IPS-20b (cell line): Measurements from ENCODE around the gene RAB3A.

ENCODE experiments used
- H3K27ac ChIP-seq: one replicate; pipeline ENCODE4 v1.5.1; 2013; ENCODE audit warnings: low read length
- H3K27me3 ChIP-seq: 2 replicates; pipeline ENCODE4 v1.6.1; 2013; ENCODE audit warnings: mild to moderate bottlenecking, low read length, inconsistent platforms; ENCODE audit not compliant: insufficient read depth
- H3K36me3 ChIP-seq: 2 replicates; pipeline ENCODE4 v1.6.1; 2013; ENCODE audit warnings: low read depth, mild to moderate bottlenecking, inconsistent platforms, low read length, moderate library complexity; ENCODE audit not compliant: insufficient read depth
- H3K4me1 ChIP-seq: 2 replicates; pipeline ENCODE4 v1.6.1; 2013; ENCODE audit warnings: mild to moderate bottlenecking, control low read depth, inconsistent platforms, low read length, moderate library complexity; ENCODE audit not compliant: insufficient read depth
- H3K4me3 ChIP-seq: 2 replicates; pipeline ENCODE4 v1.5.1; 2013; ENCODE audit warnings: mild to moderate bottlenecking, low read length, inconsistent platforms
- H3K9ac ChIP-seq: 2 replicates; pipeline ENCODE4 v1.6.1; 2013; ENCODE audit warnings: low read depth, mild to moderate bottlenecking, inconsistent platforms, low read length, moderate library complexity
- H3K9me3 ChIP-seq: 2 replicates; pipeline ENCODE4 v1.6.1; 2013; ENCODE audit warnings: mild to moderate bottlenecking, low read depth, low read length, inconsistent platforms; ENCODE audit not compliant: insufficient read depth

Gene RAB3A

GRCh38 chr19:18203863-18204393 lies at the start of gene RAB3A:
RAB3A (minus strand) TSS chr19:18204042; CDS start chr19:18202740, 1,302 bp downstream.
- Histone ChIP-seq H3K27ac (peak within 1 kb of the TSS; percentile 90), H3K9ac (peak within 1 kb of the TSS; percentile 89; the same call in 1 of the 2 replicates), H3K4me1 (peaks cover 7% of the 10 kb centered on the region; the same call in 1 of the 2 replicates), H3K27me3 (peaks cover 6% of the 10 kb centered on the region), H3K36me3 (peaks cover 16% of the 10 kb centered on the region; the same call in 1 of the 2 replicates), H3K4me3 (peak within 1 kb of the TSS; percentile 86), H3K9me3 (no peaks in the 10 kb centered on the region)

- Histone ChIP-seq H3K4me1 (no peaks in the 10 kb centered on the region; the same call in 1 of the 2 replicates), H3K27me3 (peaks cover 31% of the 10 kb centered on the region), H3K9ac (no peak overlapping the region), H3K4me3 (no peak overlapping the region), H3K9me3 (no peaks in the 10 kb centered on the region), H3K36me3 (no peaks in the 10 kb centered on the region), H3K27ac (no peak overlapping the region)
These were observed 49.3 kb upstream of the RAB3A start for GRCh38 chr19:18253130-18253529.

DNA sequence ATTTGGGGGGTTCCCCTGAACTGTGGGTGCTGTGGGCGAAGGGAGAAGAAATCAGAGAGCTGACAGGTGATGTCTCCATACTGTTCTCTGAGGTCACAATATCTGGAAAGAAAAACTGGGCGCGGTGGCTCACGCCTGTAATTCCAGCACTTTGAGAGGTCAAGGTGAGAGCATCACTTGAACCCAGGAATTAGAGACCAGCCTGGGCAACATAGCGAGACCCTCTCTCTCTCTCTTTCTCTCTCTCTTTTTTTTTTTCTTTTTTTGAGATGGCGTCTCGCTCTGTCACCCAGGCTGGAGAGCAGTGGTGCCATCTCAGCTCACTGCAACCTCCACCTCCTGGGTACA lies 48.5 kb upstream of the RAB3A start:
- H3K27me3 ChIP-seq = peaks cover 31% of the 10 kb centered on the region
- no peak overlapping the region for H3K27ac ChIP-seq
- no peak overlapping the region for H3K4me3 ChIP-seq

GRCh38 chr19:18251587-18252369 lies 47.9 kb upstream of the RAB3A start:
- H3K27ac ChIP-seq = no peak overlapping the region

More for the DNA sequence above, 48.5 kb upstream of the RAB3A start:
- Histone ChIP-seq H3K36me3 (no peaks in the 10 kb centered on the region), H3K9ac (no peak overlapping the region), H3K9me3 (no peaks in the 10 kb centered on the region), H3K4me1 (no peaks in the 10 kb centered on the region; the same call in 1 of the 2 replicates)

GRCh38 chr19:18249834-18250233 lies 46.0 kb upstream of the RAB3A start:
- no peaks in the 10 kb centered on the region for H3K36me3 ChIP-seq
- no peak overlapping the region for H3K9ac ChIP-seq
- no peak overlapping the region for H3K27ac ChIP-seq
- H3K4me1 ChIP-seq = no peaks in the 10 kb centered on the region; the same call in 1 of the 2 replicates
- H3K9me3 ChIP-seq = no peaks in the 10 kb centered on the region
- H3K4me3 ChIP-seq = no peak overlapping the region
- H3K27me3 ChIP-seq = peaks cover 23% of the 10 kb centered on the region

More at GRCh38 chr19:18251587-18252369, 47.9 kb upstream of the RAB3A start:
- Histone ChIP-seq H3K4me1 (no peaks in the 10 kb centered on the region; the same call in 1 of the 2 replicates), H3K9ac (no peak overlapping the region), H3K36me3 (no peaks in the 10 kb centered on the region), H3K9me3 (no peaks in the 10 kb centered on the region), H3K27me3 (peaks cover 31% of the 10 kb centered on the region), H3K4me3 (no peak overlapping the region)

GRCh38 chr19:18245297-18245696 lies 41.5 kb upstream of the RAB3A start:
- Histone ChIP-seq H3K27me3 (peaks cover 6% of the 10 kb centered on the region; the same call in 1 of the 2 replicates), H3K9me3 (no peaks in the 10 kb centered on the region), H3K4me3 (no peak overlapping the region), H3K27ac (no peak overlapping the region), H3K36me3 (no peaks in the 10 kb centered on the region), H3K4me1 (no peaks in the 10 kb centered on the region), H3K9ac (no peak overlapping the region)

- H3K4me3 ChIP-seq = no peak overlapping the region
- H3K9ac ChIP-seq = no peak overlapping the region
- no peaks in the 10 kb centered on the region for H3K9me3 ChIP-seq
- no peaks in the 10 kb centered on the region for H3K36me3 ChIP-seq
- no peak overlapping the region for H3K27ac ChIP-seq
- no peaks in the 10 kb centered on the region for H3K4me1 ChIP-seq
- peaks cover 14% of the 10 kb centered on the region for H3K27me3 ChIP-seq
These were observed 35.5 kb upstream of the RAB3A start for GRCh38 chr19:18239303-18239702.

DNA sequence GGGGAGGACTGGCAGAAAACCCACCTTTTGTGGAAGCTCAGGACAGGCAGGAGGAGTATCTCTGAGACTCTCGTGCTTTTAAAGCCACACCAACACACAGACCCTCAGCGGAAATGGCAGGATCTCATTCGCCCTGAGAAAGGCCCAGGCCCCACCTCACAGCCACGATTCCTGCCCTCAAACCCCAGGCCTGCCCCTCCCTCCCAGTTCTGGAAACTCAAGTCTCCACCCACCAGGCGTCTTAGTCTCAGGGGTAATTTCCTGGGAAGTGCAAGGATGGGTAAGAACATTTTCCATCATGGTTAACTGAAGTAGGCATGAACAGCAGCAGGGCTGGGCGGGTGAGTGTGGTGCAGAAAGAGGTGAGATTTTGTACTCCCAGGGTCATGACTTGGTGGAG lies 30.4 kb upstream of the RAB3A start:
- H3K9ac ChIP-seq = no peak overlapping the region
- H3K27me3 ChIP-seq = peaks cover 18% of the 10 kb centered on the region
- H3K36me3 ChIP-seq = no peaks in the 10 kb centered on the region
- H3K9me3 ChIP-seq = no peaks in the 10 kb centered on the region
- no peak overlapping the region for H3K27ac ChIP-seq
- H3K4me3 ChIP-seq = no peak overlapping the region
- peaks cover 19% of the 10 kb centered on the region for H3K4me1 ChIP-seq

DNA sequence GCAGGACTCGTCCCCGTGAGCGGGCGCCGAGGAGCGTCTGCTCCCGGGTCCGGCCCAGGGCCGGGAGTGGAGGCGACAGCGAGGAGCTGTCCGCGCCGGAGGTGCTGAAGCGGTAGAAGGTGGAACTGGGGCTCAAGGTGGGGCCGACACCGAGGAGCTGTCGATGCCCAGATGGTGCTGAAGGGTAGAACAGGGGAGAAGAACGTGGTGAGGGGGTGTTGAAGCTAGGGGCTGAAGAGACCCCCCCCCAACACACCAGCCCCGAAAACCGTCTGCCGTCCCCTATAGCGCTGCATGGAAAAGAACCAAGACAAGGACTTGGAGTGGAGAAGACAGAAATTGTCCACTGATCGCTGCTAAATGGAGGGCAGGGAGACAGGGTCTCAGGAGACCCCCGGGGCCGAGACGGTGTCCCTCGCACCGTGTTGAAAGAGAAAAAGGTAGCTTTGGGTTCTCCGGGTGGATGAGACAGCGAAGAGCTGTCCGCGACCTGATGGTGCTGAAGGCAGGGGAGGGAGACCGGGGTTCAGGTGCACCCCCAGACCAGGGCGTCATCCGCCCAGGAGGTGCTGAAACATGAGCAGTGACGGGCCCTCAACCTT lies 29.5 kb upstream of the RAB3A start:
- peaks cover 18% of the 10 kb centered on the region for H3K27me3 ChIP-seq
- no peak overlapping the region for H3K9ac ChIP-seq
- H3K9me3 ChIP-seq = no peaks in the 10 kb centered on the region
- H3K36me3 ChIP-seq = no peaks in the 10 kb centered on the region
- peak overlapping the region; percentile 68; the same call in 1 of the 2 replicates for H3K4me3 ChIP-seq
- H3K27ac ChIP-seq = no peak overlapping the region
- H3K4me1 ChIP-seq = peaks cover 19% of the 10 kb centered on the region

DNA sequence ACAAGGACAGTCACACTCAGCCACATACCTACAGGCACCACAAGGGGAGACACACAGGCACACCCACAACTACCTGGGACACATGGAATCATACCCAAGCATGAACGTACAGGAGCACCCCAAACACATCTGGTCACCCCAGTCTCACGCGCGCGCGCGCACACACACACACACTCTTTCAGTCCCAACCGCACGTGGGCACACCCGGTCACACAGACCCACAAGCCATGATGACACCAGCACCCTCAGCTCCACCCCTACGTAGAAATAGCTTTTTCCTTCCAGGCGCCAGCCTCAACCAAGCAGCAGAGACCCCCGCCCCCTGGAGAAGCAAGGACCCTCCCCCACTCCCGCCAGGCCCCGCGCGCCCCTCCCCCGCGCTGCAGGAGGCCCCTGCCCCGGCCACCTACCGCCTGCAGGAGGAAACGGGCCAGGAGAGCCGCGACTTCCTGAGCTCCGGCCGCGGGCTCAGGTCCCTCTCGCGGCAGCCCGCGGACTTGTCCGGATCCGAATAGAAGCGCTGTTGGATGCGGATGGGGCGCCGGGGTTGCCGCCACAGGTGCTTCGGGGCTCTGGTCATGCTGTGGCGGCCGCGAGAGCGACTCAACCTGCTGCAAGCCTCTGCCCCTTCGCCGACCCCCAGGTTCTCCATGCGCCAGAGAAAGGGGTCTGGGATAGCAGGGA lies 28.8 kb upstream of the RAB3A start:
- Histone ChIP-seq H3K9me3 (no peaks in the 10 kb centered on the region), H3K27me3 (peaks cover 25% of the 10 kb centered on the region), H3K36me3 (no peaks in the 10 kb centered on the region), H3K27ac (no peak overlapping the region), H3K4me1 (peaks cover 19% of the 10 kb centered on the region), H3K4me3 (peak overlapping the region; percentile 68), H3K9ac (peak overlapping the region; percentile 65; the same call in 1 of the 2 replicates)

DNA sequence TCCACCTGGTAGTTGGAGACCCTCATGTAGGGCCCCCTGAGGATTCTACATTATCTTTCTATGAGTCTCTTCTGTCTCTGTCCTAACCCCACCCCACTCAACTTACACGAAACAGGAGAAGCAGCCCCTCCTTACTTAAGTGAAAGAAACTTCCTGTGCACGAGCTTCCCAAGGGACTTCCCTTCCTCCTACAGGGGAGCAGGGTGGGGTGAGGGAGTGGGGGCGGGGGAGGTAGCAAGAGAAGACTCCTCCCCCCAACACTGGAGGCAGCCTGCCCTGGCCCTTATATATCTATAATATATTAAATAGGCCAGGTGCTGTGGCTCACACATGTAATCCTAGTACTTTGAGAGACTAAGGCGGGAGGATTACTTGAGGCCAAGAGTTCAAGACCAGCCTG lies 27.9 kb upstream of the RAB3A start:
- Histone ChIP-seq H3K9me3 (no peaks in the 10 kb centered on the region), H3K9ac (no peak overlapping the region), H3K27me3 (peaks cover 34% of the 10 kb centered on the region)

More for the DNA sequence above, 27.9 kb upstream of the RAB3A start:
- H3K4me3 ChIP-seq = peak overlapping the region; percentile 68; the same call in 1 of the 2 replicates
- peaks cover 19% of the 10 kb centered on the region for H3K4me1 ChIP-seq
- no peaks in the 10 kb centered on the region for H3K36me3 ChIP-seq
- H3K27ac ChIP-seq = no peak overlapping the region
